NT2/D1 (cell line): ENCODE results near the gene TTC34.

Experiments used
- YY1 ChIP-seq: IDR thresholded peaks from 2 replicates; pipeline ENCODE4 v1.6.1; 2011; ENCODE audit not compliant: insufficient read length, insufficient read depth
- ZNF274 ChIP-seq: IDR thresholded peaks from 2 replicates; pipeline ENCODE4 v1.6.1; 2011; ENCODE audit warnings: mild to moderate bottlenecking, low read depth, low read length

DNA sequence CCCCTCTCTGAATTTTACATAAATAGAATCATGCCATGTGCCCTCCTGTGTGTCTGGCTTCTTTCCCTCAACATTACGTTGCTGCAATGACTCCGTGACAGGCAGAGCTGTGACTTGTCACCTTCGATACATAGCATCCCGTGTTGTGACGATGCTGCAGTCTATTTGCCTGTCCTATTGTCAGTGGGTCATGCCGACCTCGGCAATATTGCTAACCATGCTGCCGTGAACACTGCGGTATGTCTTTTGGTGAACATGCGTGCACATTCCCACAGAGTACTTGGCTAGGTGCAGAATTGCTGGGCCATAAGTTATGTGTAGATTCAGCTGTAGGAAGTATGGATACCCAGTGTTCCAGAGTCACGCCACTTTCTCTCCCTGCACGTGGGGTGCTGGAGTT, 36.3 kb upstream of the TTC34 start:
- TF ChIP-seq YY1, result no peak
- no peak for TF ChIP-seq ZNF274
